Measurements from ENCODE around the gene RPTOR. TPM values are rescaled to one million over a fixed set of nuclear protein-coding genes. Genes with fewer than 3 reads are reported as not detected.
A peak's percentile ranks its signal among the peaks of the same experiment; 100 is the strongest.

RPTOR gene
- polyA plus RNA-seq, 1 experiment, result 10.8 TPM

- Histone ChIP-seq H3K36me3 (ENCODE audit: control insufficient read depth, insufficient read depth, low read length) (peaks cover 7% of the 10 kb centered on the region), H3K27me3 (ENCODE audit: control insufficient read depth, insufficient read depth, low read length) (no peaks in the 10 kb centered on the region), H3K4me3 (ENCODE audit: low read depth, low read length) (no peak overlapping the region)
- ChIA-PET CTCF (interaction anchor here (0.5 to 2.2 kb wide), 19 partner anchors 9 to 662 kb away, joined by 3 to 10 read pairs (median 3); no protein-coding TSS in a partner anchor), POLR2A (interaction anchor here (0.7 kb wide), 1 partner anchor 26 kb away, joined by 5 read pairs; no protein-coding TSS in a partner anchor)
- DNase-seq (ENCODE audit: low read depth), result peak; percentile 60
- TF ChIP-seq CTCF (IDR thresholded peaks at IDR 0.05; ENCODE audit: insufficient read depth, low read depth, low read length), result peak; percentile 44
These were observed 314.6 kb downstream of the RPTOR start for GRCh38 chr17:80859002-80859941.

- DNase-seq (ENCODE audit: low read depth), result no peak
- Histone ChIP-seq H3K36me3 (ENCODE audit: control insufficient read depth, insufficient read depth, low read length) (peaks cover 7% of the 10 kb centered on the region), H3K4me3 (ENCODE audit: low read depth, low read length) (no peak overlapping the region), H3K27me3 (ENCODE audit: control insufficient read depth, insufficient read depth, low read length) (no peaks in the 10 kb centered on the region)
- TF ChIP-seq CTCF (IDR thresholded peaks at IDR 0.05; ENCODE audit: insufficient read depth, low read depth, low read length), result no peak
- CTCF ChIA-PET, result interaction anchor here (0.9 to 1.4 kb wide), 7 partner anchors 10 to 392 kb away, joined by 3 to 4 read pairs (median 3); no protein-coding TSS in a partner anchor
- POLR2A ChIA-PET, result no interaction called here
These were observed 315.5 kb downstream of the RPTOR start for GRCh38 chr17:80860101-80860671.

- POLR2A ChIA-PET, result no interaction called here
- Histone ChIP-seq H3K36me3 (ENCODE audit: control insufficient read depth, insufficient read depth, low read length) (peaks cover 7% of the 10 kb centered on the region), H3K27me3 (ENCODE audit: control insufficient read depth, insufficient read depth, low read length) (no peaks in the 10 kb centered on the region), H3K4me3 (ENCODE audit: low read depth, low read length) (no peak overlapping the region)
- TF ChIP-seq CTCF (IDR thresholded peaks at IDR 0.05; ENCODE audit: insufficient read depth, low read depth, low read length), result no peak
- no peak for DNase-seq (ENCODE audit: low read depth)
- CTCF ChIA-PET, result interaction anchor here (1.1 kb wide), 3 partner anchors 69 to 109 kb away, joined by 3 to 4 read pairs (median 4); no protein-coding TSS in a partner anchor
These were observed 316.2 kb downstream of the RPTOR start for GRCh38 chr17:80860703-80861417.

- Histone ChIP-seq H3K36me3 (ENCODE audit: control insufficient read depth, insufficient read depth, low read length) (peaks cover 7% of the 10 kb centered on the region), H3K4me3 (ENCODE audit: low read depth, low read length) (no peak overlapping the region), H3K27me3 (ENCODE audit: control insufficient read depth, insufficient read depth, low read length) (no peaks in the 10 kb centered on the region)
- ChIA-PET POLR2A (no interaction called here), CTCF (interaction anchor here (0.9 kb wide), 1 partner anchor 11 kb away, joined by 3 read pairs; no protein-coding TSS in a partner anchor)
- no peak for TF ChIP-seq CTCF (IDR thresholded peaks at IDR 0.05; ENCODE audit: insufficient read depth, low read depth, low read length)
- DNase-seq (ENCODE audit: low read depth), result no peak
These were observed 316.8 kb downstream of the RPTOR start for GRCh38 chr17:80861418-80861815.

All from BJ (cell line).